Ascending aorta (tissue), 2 donors: Measurements from ENCODE around the gene IGFN1. TPM values are rescaled to one million over a fixed set of nuclear protein-coding genes. Genes with fewer than 3 reads are reported as not detected.

Experiments
- DNase-seq, 2 donors: peaks; one replicate each; pipeline ENCODE4 v3.0.0-alpha.2; 2019; ENCODE audit warnings: low spot score in 2 of 2
- H3K27ac ChIP-seq, 2 donors: fragments of 200-600 bp; sonication (generic); one replicate each; pipeline ENCODE4 v1.5.1; 2016 to 2017; ENCODE audit warnings: mild to moderate bottlenecking in 1 of 2
- H3K27me3 ChIP-seq: fragments of 200-600 bp; sonication (generic); one replicate; pipeline ENCODE4 v1.5.1; 2017
- H3K36me3 ChIP-seq, 2 donors: fragments of 200-600 bp; sonication (generic); one replicate each; pipeline ENCODE4 v1.5.1; 2016
- H3K4me1 ChIP-seq, 2 donors: fragments of 200-600 bp; sonication (generic); one replicate each; pipeline ENCODE4 v1.5.1; 2016 to 2017; ENCODE audit warnings: mild to moderate bottlenecking in 1 of 2
- H3K4me3 ChIP-seq, 2 donors: fragments of 200-600 bp; sonication (generic); one replicate each; pipeline ENCODE4 v1.5.1; 2016 to 2017; ENCODE audit warnings: mild to moderate bottlenecking in 1 of 2
- H3K9me3 ChIP-seq, 2 donors: fragments of 200-600 bp; sonication (generic); one replicate each; pipeline ENCODE4 v1.5.1; 2016
- CTCF ChIP-seq, 3 experiments: fragments of 200-600 bp in 2 of 3; fragments of 450-650 bp in 1 of 3; sonication (generic) in 2 of 3; IDR thresholded peaks; one replicate each; pipeline ENCODE4 v1.5.1; 2016 to 2019; ENCODE audit warnings: antibody characterized with exemption in 3 of 3, mild to moderate bottlenecking in 1 of 3, moderate library complexity in 1 of 3
- intact Hi-C: fragments of 100-400 bp; cut with DNase I; formaldehyde crosslinking; loops from one replicate; pipeline ENCODE4 v1.15.1; 2023
- total RNA-seq: library from RNA; depleted of rRNA; stranded (reverse); fragments of >200 nt; gene quantifications from one replicate; pipeline ENCODE4 v1.1.0, GENCODE V29; 2016

The IGFN1 gene
- total RNA-seq, 1 donor from 2014 or later: not detected

GRCh38 chr1:201189085-201189484 is 1.5 kb upstream of the IGFN1 start:
- intact Hi-C loops: no loop called here
- H3K27ac ChIP-seq: no peak overlapping the region
- H3K27me3 ChIP-seq: no peaks in the 10 kb centered on the region
- H3K4me1 ChIP-seq: no peaks in the 10 kb centered on the region
- DNase-seq: no peak
- no peaks in the 10 kb centered on the region for H3K36me3 ChIP-seq
- TF ChIP-seq CTCF (IDR thresholded peaks at IDR 0.05): no peak
- no peak overlapping the region for H3K4me3 ChIP-seq
- H3K9me3 ChIP-seq: no peaks in the 10 kb centered on the region

DNA sequence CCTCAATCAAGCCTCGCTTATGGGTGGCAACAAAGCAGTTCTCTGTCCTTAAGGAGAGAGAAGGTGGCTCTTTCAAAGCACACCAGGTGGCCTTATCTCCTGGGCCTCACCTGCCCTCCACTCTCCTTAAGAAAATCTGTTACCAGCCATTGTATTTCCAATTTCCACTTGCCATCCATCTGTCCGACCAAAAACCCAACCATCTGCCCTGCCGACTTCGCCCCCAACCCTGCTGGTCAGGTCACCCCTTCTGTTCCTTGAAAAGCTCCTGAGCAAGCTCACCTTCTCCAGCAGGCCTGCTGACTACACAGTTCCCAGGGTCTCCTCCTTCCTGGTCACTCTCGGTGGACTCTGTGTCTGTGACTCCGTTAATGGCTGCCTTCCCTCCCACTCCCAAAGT is 619 bp upstream of the IGFN1 start:
- no peak for DNase-seq
- Histone ChIP-seq H3K9me3 (no peaks in the 10 kb centered on the region), H3K36me3 (no peaks in the 10 kb centered on the region), H3K27ac (no peak overlapping the region), H3K4me1 (no peaks in the 10 kb centered on the region), H3K27me3 (no peaks in the 10 kb centered on the region), H3K4me3 (no peak overlapping the region)
- no peak for TF ChIP-seq CTCF (IDR thresholded peaks at IDR 0.05)
- intact Hi-C loops: no loop called here

GRCh38 chr1:201191653-201192260 is 1.1 kb downstream of the IGFN1 start:
- H3K27me3 ChIP-seq: no peaks in the 10 kb centered on the region
- H3K4me3 ChIP-seq: no peak overlapping the region
- no peaks in the 10 kb centered on the region for H3K9me3 ChIP-seq
- no peak overlapping the region for H3K27ac ChIP-seq
- H3K4me1 ChIP-seq: no peaks in the 10 kb centered on the region
- no peaks in the 10 kb centered on the region for H3K36me3 ChIP-seq
- no peak for TF ChIP-seq CTCF (IDR thresholded peaks at IDR 0.05)
- no peak for DNase-seq
- intact Hi-C loops: no loop called here

- no peak for TF ChIP-seq CTCF (IDR thresholded peaks at IDR 0.05)
- Histone ChIP-seq H3K36me3 (no peaks in the 10 kb centered on the region), H3K4me3 (no peak overlapping the region), H3K27ac (no peak overlapping the region), H3K27me3 (no peaks in the 10 kb centered on the region), H3K4me1 (no peaks in the 10 kb centered on the region), H3K9me3 (no peaks in the 10 kb centered on the region)
- DNase-seq: no peak
- intact Hi-C loops: no loop called here
Measured at GRCh38 chr1:201192261-201192788, 1.7 kb downstream of the IGFN1 start.

DNA sequence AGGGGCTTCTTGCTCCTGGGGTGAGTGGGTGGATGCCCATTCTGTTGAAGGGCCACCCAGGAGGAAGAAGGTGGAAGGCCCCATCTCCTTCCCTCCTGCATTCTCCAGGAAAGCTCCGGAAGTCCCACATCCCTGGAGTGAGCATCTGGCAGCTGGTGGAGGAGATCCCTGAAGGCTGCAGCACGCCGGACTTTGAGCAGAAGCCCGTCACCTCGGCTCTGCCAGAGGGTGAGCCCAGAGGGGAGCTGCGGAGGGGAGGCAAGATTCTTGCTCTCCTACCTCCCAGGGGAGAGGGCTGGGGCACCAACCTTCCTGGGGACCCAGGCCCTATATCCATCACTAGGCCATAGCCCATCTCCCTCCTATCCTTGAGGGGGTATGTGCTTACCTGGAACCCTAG is 3.4 kb downstream of the IGFN1 start:
- Histone ChIP-seq H3K27ac (no peak overlapping the region), H3K27me3 (no peaks in the 10 kb centered on the region), H3K9me3 (no peaks in the 10 kb centered on the region), H3K36me3 (no peaks in the 10 kb centered on the region), H3K4me1 (no peaks in the 10 kb centered on the region), H3K4me3 (no peak overlapping the region)
- intact Hi-C loops: no loop called here
- DNase-seq: no peak
- no peak for TF ChIP-seq CTCF (IDR thresholded peaks at IDR 0.05)

DNA sequence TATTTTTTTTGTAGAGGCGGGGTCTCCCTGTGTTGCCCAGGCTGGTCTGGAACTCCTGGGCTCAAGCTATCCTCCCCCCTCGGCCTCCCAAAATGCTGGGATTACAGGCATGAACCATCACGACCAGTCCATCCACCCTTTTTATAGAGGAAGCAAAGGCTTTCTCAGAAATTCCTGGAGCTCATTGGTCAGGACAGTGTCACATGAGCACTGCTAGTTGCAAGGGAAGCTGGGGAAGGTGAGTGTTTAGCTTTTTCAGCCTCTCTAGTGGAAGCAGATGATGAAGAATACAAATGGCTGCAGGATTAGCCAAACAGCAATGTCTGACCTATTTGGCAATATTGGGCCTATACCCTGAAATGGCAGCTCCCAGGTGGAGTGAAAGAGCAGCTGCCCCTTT is 8.0 kb downstream of the IGFN1 start:
- Histone ChIP-seq H3K36me3 (no peaks in the 10 kb centered on the region), H3K4me3 (no peak overlapping the region), H3K4me1 (no peaks in the 10 kb centered on the region), H3K27ac (no peak overlapping the region), H3K9me3 (no peaks in the 10 kb centered on the region), H3K27me3 (no peaks in the 10 kb centered on the region)
- intact Hi-C loops: no loop called here
- no peak for TF ChIP-seq CTCF (IDR thresholded peaks at IDR 0.05)
- DNase-seq: no peak
